Activated CD8-positive, alpha-beta memory T cell treated with anti-CD3 and anti-CD28 coated beads for 1 hour (primary cell): ENCODE measurements around the gene L3MBTL1.
A peak's percentile ranks its signal among the peaks of the same experiment; 100 is the strongest.
"Not testable (repeated sequence)": the region's sequence is repeated elsewhere in the genome, so short reads cannot be mapped to it uniquely, and the experiment has no call there.

ENCODE experiments used
- DNase-seq, 2 donors: peaks; one replicate each; pipeline ENCODE4 v3.0.0-alpha.2; 2020; ENCODE audit warnings: low read depth in 1 of 2; ENCODE audit errors: extremely low read depth in 1 of 2

Gene L3MBTL1

GRCh38 chr20:43502021-43502420 is 5.5 kb upstream of the L3MBTL1 start:
- not testable (repeated sequence) for DNase-seq

- DNase-seq: no peak
These were observed 1.3 kb upstream of the L3MBTL1 start for GRCh38 chr20:43506238-43506637.

DNA sequence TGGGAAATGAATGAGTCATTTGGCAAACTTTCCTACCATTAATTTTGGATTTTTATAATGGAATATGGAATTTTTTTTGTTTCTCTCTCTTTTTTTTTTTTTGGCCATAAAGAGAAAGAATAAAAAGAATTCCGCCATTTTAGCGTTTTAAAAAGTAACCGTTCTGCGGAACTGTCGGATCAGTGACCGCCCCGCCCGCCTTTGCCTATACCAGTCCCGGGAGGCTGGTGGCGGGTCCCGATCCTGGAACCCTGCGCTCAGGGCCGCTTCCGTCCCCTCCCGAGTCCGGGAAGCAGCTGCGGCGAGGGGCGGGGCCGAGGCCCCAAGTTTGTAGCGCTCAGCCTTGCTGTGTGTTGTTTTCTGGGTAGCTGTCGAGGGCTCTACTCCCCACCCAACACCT is 609 bp downstream of the L3MBTL1 start:
- no peak for DNase-seq

- no peak for DNase-seq
These were observed 1.1 kb downstream of the L3MBTL1 start for GRCh38 chr20:43508604-43509040.

DNA sequence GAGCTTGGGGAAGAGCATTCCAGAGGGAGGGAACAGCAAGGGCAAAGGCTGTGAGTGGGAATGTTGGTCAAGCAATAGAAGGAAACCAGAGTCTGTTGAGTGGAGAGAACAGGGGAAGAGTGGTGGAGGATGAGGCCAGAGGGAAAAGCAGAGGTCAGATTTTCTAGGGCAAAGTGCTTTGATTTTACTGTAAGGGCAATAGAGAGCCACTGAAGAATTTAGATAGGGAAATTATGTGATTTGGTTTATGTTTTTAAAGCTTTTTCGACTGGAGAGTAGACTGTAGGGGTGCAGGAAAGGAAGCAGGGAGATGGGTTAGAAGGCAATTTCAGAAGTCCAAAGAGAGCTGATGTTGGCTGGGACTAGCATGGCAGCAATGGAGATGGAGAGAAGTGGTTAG is 4.4 kb downstream of the L3MBTL1 start:
- DNase-seq: no peak

DNA sequence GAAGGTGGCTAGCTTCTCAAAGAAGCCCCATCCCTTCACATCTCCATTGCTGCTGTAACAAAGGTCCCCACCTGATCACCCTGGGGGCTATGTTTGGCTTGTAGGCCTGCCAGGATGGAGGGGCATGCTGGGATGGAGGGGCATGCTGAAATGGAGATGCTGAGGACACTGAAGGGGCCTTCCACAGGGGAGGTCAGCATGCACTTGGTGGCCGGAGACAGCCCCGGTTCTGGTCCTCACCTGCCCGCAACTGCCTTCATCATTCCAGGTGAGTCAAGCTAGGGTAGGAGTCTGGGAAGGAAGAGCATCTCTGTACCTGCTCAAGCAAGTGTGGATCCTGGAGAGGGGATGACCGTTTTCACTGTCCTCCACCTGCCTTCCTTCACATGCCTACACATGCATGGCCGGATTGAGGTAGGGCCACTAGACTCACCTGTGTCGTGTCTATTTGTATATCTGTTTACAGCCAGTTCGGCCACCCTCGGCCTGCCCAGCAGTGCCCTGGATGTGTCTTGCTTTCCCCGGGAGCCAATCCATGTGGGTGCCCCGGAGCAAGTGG is 6.0 kb downstream of the L3MBTL1 start:
- no peak for DNase-seq

DNA sequence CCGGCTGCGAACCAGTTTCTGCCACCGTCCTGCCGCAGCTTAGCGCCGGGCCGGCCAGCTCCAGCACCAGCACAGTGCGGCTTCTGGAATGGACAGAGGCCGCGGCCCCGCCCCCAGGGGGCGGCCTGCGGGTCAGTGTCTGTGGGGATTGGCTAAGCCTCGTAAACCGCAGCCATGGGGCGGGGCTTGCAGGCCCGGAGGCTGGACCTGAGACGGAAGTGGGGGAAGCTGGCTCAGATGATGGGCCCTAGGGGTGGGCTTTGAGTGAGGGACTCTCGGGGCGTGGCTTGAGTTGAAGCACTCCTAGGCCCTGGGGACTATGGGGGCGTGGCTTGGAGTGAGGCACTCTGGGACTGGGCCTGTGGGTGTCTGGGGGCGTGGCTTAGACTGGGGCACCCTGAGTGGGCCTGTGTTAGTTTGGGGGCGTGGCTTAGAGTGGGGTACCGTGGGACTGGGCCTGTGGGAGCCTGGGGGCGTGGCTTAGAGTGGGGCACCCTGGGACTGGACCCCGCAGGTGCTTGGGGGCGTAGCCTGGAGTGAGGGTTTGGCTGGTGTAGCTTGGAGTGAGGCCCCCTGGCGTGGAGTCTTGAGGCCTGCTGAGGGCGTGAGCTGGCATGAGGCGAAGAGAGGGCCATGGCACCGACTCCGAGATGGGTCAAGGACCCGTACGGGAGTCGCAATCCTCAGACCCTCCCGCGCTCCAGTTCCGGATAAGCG is 6.6 kb downstream of the L3MBTL1 start:
- peak; percentile 73 to 83 for DNase-seq

GRCh38 chr20:43514648-43514999 is 7.1 kb downstream of the L3MBTL1 start:
- no peak for DNase-seq

- DNase-seq: no peak
These were observed 8.1 kb downstream of the L3MBTL1 start for GRCh38 chr20:43515628-43516027.

GRCh38 chr20:43516251-43516824 is 8.8 kb downstream of the L3MBTL1 start:
- no peak for DNase-seq

DNA sequence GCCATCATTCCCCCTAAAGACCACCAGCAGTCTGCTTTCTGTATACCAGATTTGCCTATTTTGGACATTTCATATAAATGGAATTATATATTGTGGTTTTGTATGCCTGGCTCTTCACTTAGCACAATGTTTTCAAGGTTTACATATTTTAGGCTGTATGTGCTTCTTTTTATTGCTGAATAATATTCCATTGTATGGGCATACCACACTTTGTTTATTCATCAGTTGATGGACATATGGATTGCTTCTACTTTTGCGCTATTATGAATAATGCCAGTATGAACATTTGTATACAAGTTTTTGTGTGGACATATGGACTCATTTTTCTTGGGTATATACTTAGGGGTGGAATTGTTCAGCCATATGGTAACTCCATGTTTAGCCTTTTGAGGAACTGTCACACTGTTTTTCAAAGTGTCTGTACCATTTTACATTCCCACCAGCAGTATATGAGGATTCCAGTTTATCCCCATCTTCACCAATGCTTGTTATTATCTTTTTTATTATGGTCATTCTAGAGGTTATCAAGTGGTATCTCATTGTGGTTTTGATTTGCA is 12.7 kb downstream of the L3MBTL1 start:
- no peak for DNase-seq

DNA sequence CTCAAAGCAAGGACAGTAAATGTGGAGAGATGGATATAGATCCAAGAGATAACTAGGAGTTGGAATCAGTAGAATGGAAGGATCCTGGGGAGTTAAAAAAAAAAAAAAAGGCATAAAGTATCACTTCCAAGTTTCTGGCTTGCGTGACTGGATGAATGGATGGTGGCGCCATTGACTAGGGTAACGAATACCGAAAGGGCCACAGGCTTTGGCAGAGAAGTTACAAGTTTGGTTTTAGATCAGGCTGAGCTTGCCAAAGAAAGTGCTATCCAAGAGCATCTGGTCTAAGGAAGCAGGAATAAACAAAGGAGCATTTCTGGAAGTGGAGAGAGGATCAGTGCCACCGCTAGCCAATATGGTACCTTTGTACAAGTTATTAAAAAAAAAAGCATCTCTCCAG is 17.5 kb downstream of the L3MBTL1 start:
- no peak for DNase-seq

DNA sequence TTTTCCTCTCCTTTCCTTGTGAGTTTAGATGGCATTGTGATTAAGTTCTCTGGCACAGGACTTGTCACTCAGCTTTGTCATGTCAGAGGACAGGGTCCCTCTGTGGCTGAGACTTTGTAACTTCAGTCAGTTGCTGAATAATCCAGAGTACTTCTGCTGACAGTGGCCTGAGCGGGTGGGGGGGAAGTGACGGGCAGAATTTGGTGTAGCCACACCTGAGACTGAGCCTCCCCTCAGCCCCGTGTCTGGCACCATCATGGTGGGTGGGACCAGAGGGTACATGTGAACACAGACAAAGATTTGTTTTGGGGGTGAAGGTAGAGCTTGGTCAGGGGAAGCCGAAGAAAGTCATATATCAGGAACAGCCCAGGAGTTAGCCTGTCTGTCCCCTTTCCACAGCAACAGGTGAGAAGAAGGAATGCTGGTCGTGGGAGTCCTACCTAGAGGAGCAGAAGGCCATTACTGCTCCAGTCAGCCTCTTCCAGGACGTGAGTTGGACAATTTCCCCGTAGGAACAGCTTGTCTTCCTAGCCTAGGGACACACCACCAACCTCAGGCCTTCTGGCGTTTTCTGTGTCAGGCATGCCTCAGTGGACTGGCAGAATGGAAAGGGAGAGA is 20.9 kb downstream of the L3MBTL1 start:
- DNase-seq: no peak

DNA sequence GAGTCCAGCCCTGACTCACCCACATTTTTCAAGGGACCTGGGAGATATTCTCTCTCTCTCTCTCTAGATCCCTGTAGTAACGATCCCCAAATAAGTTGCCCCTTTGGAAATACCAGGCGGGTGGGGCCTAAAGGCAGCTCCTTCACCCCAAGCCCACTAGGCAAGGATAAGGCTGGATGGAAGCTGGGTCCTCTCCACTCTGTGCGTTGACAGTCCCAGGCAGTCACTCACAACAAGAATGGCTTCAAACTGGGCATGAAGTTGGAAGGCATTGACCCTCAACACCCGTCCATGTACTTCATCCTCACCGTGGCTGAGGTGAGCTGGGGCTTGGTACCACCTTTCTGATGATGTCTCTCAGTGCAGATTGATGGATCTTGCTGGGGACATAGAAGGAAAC is 21.6 kb downstream of the L3MBTL1 start:
- DNase-seq: no peak

- DNase-seq: no peak
These were observed 22.1 kb downstream of the L3MBTL1 start for GRCh38 chr20:43529457-43530153.

DNA sequence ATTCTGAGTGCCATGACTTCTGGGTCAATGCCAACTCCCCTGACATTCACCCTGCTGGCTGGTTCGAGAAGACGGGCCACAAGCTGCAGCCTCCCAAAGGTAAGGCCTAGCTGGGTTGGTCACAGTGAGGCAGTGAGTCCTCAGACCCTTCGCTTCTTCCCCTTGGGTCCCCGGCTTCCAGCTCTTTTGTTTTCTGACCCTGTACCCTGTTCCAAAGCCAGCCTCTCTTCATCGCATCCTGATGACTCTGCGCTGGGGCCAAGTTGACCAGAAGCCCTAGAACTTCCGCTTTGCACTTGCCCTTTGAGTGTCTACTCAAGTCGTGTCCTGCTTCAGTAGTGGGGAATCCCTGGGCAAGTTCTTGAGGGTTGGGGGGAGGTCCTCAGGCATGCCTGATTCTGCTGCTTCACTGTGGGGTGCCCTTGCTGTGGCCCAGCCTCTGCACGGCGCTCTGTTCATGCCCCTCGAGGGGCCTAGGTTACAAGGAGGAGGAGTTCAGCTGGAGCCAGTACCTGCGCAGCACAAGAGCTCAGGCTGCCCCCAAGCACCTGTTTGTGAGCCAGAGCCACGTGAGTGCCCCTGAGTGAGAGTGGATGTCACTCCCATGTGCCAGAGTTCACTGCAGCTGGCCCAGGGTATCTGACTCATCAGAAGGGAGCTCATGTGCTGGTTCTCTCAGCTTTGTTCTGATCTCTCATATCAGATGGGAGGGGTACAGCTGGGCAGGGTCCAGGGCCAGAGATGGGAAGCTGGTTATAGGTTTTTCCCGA is 23.0 kb downstream of the L3MBTL1 start:
- no peak for DNase-seq

DNA sequence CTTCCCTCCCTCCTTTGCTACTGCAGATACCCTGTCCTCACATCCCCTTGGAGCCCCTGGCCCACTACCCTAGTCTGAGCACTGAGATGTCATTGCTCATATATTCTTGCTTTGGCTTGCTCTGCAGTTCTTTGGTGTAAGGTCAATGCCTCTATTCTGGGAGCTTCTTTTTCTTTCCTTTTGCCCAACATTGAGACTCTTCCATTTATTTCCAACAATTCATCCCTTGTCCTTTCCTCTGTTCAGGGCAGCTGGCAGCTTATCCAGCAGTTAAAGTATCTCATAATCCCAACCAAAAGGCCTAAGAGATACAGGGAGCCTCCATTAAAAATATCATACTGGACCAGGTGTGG is 23.6 kb downstream of the L3MBTL1 start:
- no peak for DNase-seq

DNA sequence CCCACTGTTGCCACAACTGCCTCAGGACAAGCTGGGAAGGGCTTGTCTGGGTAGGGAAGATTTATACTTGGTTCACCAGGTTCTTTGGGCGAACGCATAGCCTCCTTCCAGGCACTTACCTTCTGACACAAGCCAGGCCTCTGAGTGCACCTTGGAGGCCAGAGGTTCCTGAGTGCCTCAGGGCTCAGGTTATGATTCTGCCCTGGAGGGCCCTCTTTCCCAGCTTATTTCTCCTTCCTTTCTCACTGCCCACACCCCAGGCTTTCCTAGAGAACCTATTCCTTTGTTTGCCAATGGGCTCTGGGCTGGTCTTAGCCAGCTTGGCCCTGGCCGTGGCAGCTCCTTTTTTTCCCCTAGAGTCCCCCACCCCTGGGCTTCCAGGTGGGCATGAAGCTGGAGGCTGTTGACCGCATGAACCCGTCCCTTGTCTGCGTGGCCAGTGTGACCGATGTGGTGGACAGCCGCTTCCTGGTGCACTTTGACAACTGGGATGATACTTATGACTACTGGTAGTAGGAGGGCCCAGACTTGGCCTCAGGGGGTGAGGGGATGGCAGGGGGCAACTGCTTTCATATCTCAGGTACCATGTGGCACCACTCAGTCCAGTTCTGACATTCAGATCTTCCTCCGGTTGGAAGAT is 25.0 kb downstream of the L3MBTL1 start:
- DNase-seq: no peak

- DNase-seq: no peak
These were observed 25.6 kb downstream of the L3MBTL1 start for GRCh38 chr20:43533060-43533459.

- no peak for DNase-seq
These were observed 26.5 kb downstream of the L3MBTL1 start for GRCh38 chr20:43534016-43534415.
